ENCODE results near the gene KIRREL3. TPM values are rescaled to one million over a fixed set of nuclear protein-coding genes. Genes with fewer than 3 reads are reported as not detected.

The KIRREL3 gene
- total and polyA plus RNA-seq, 4 donors: 0.90 TPM; not detected in 3

GRCh38 chr11:126978165-126978564 is 22.4 kb downstream of the KIRREL3 start:
- Histone ChIP-seq H3K36me3 (ENCODE audit: control insufficient read depth in 1 of 2, insufficient read depth in 2 of 2, low read length in 1 of 2) (no peaks in the 10 kb centered on the region), H3K9me3 (ENCODE audit: control insufficient read depth, low read length) (no peaks in the 10 kb centered on the region), H3K27me3 (ENCODE audit: control insufficient read depth in 1 of 2, insufficient read depth in 2 of 2, low read length in 1 of 2) (peaks cover 0 to 2% of the 10 kb centered on the region in 2 donors), H3K4me1 (ENCODE audit: control insufficient read depth in 1 of 2, insufficient read depth in 2 of 2, low read length in 2 of 2) (no peaks in the 10 kb centered on the region), H3K27ac (ENCODE audit: low read depth in 1 of 2, low read length in 2 of 2) (no peak overlapping the region), H3K4me3 (ENCODE audit: low read length in 2 of 2) (no peak overlapping the region)
- DNase-seq (no peak), ATAC-seq (ENCODE audit: low FRiP score) (no peak)
- WGBS, 2 donors: 66 to 84% methylated on average over 3 of the region's 3 CpGs
- intact Hi-C loops (cut with DNase I): no loop called here

- ATAC-seq (ENCODE audit: low FRiP score): no peak
- WGBS, 2 donors: 50 to 55% methylated on average over 2 of the region's 2 CpGs
- H3K27ac ChIP-seq (ENCODE audit: low read depth in 1 of 2, low read length in 2 of 2): no peak overlapping the region
- H3K27me3 ChIP-seq (ENCODE audit: control insufficient read depth in 1 of 2, insufficient read depth in 2 of 2, low read length in 1 of 2): peaks cover 0 to 2% of the 10 kb centered on the region in 2 donors
- intact Hi-C loops (cut with DNase I): no loop called here
- H3K9me3 ChIP-seq (ENCODE audit: control insufficient read depth, low read length): peaks cover 4% of the 10 kb centered on the region
- no peak for DNase-seq
- H3K4me3 ChIP-seq (ENCODE audit: low read length in 2 of 2): no peak overlapping the region
- H3K4me1 ChIP-seq (ENCODE audit: control insufficient read depth in 1 of 2, insufficient read depth in 2 of 2, low read length in 2 of 2): no peaks in the 10 kb centered on the region
- H3K36me3 ChIP-seq (ENCODE audit: control insufficient read depth in 1 of 2, insufficient read depth in 2 of 2, low read length in 1 of 2): no peaks in the 10 kb centered on the region
These were observed 27.5 kb downstream of the KIRREL3 start for GRCh38 chr11:126973051-126973450.

- Histone ChIP-seq H3K9me3 (ENCODE audit: control insufficient read depth, low read length) (peaks cover 4% of the 10 kb centered on the region), H3K27me3 (ENCODE audit: control insufficient read depth in 1 of 2, insufficient read depth in 2 of 2, low read length in 1 of 2) (peaks cover 0 to 2% of the 10 kb centered on the region in 2 donors), H3K4me3 (ENCODE audit: low read length in 2 of 2) (no peak overlapping the region), H3K4me1 (ENCODE audit: control insufficient read depth in 1 of 2, insufficient read depth in 2 of 2, low read length in 2 of 2) (no peaks in the 10 kb centered on the region), H3K27ac (ENCODE audit: low read depth in 1 of 2, low read length in 2 of 2) (no peak overlapping the region), H3K36me3 (ENCODE audit: control insufficient read depth in 1 of 2, insufficient read depth in 2 of 2, low read length in 1 of 2) (no peaks in the 10 kb centered on the region)
- DNase-seq (no peak), ATAC-seq (ENCODE audit: low FRiP score) (no peak)
- WGBS, 2 donors: 59 to 63% methylated on average over 5 of the region's 5 CpGs
- intact Hi-C loops (cut with DNase I): no loop called here
These were observed 29.3 kb downstream of the KIRREL3 start for GRCh38 chr11:126971305-126971704.

GRCh38 chr11:126969865-126970479 is 30.6 kb downstream of the KIRREL3 start:
- Histone ChIP-seq H3K4me1 (ENCODE audit: control insufficient read depth in 1 of 2, insufficient read depth in 2 of 2, low read length in 2 of 2) (no peaks in the 10 kb centered on the region), H3K9me3 (ENCODE audit: control insufficient read depth, low read length) (peaks cover 4% of the 10 kb centered on the region), H3K27me3 (ENCODE audit: control insufficient read depth in 1 of 2, insufficient read depth in 2 of 2, low read length in 1 of 2) (no peaks in the 10 kb centered on the region), H3K27ac (ENCODE audit: low read depth in 1 of 2, low read length in 2 of 2) (no peak overlapping the region), H3K36me3 (ENCODE audit: control insufficient read depth in 1 of 2, insufficient read depth in 2 of 2, low read length in 1 of 2) (no peaks in the 10 kb centered on the region), H3K4me3 (ENCODE audit: low read length in 2 of 2) (no peak overlapping the region)
- DNase-seq (no peak), ATAC-seq (ENCODE audit: low FRiP score) (no peak)
- intact Hi-C loops (cut with DNase I): no loop called here
- 31 to 33% methylated on average over 6 of the region's 6 CpGs for WGBS, 2 donors

- no peaks in the 10 kb centered on the region for H3K27me3 ChIP-seq (ENCODE audit: control insufficient read depth in 1 of 2, insufficient read depth in 2 of 2, low read length in 1 of 2)
- H3K4me3 ChIP-seq (ENCODE audit: low read length in 2 of 2): no peak overlapping the region
- no peaks in the 10 kb centered on the region for H3K36me3 ChIP-seq (ENCODE audit: control insufficient read depth in 1 of 2, insufficient read depth in 2 of 2, low read length in 1 of 2)
These were observed 31.7 kb downstream of the KIRREL3 start for GRCh38 chr11:126968915-126969314.

GRCh38 chr11:126965331-126965730 is 35.2 kb downstream of the KIRREL3 start:
- Histone ChIP-seq H3K4me3 (ENCODE audit: low read length in 2 of 2) (no peak overlapping the region), H3K9me3 (ENCODE audit: control insufficient read depth, low read length) (no peaks in the 10 kb centered on the region), H3K36me3 (ENCODE audit: control insufficient read depth in 1 of 2, insufficient read depth in 2 of 2, low read length in 1 of 2) (no peaks in the 10 kb centered on the region), H3K27ac (ENCODE audit: low read depth in 1 of 2, low read length in 2 of 2) (no peak overlapping the region), H3K4me1 (ENCODE audit: control insufficient read depth in 1 of 2, insufficient read depth in 2 of 2, low read length in 2 of 2) (no peaks in the 10 kb centered on the region), H3K27me3 (ENCODE audit: control insufficient read depth in 1 of 2, insufficient read depth in 2 of 2, low read length in 1 of 2) (no peaks in the 10 kb centered on the region)
- DNase-seq (no peak), ATAC-seq (ENCODE audit: low FRiP score) (no peak)
- intact Hi-C loops (cut with DNase I): no loop called here
- 65 to 67% methylated on average over 6 of the region's 6 CpGs for WGBS, 2 donors

More at GRCh38 chr11:126968915-126969314, 31.7 kb downstream of the KIRREL3 start:
- WGBS, 2 donors: 18 to 28% methylated on average over 14 of the region's 14 CpGs
- ATAC-seq (ENCODE audit: low FRiP score) (no peak), DNase-seq (no peak)
- Histone ChIP-seq H3K9me3 (ENCODE audit: control insufficient read depth, low read length) (peaks cover 4% of the 10 kb centered on the region), H3K4me1 (ENCODE audit: control insufficient read depth in 1 of 2, insufficient read depth in 2 of 2, low read length in 2 of 2) (no peaks in the 10 kb centered on the region), H3K27ac (ENCODE audit: low read depth in 1 of 2, low read length in 2 of 2) (no peak overlapping the region)
- intact Hi-C loops (cut with DNase I): no loop called here

GRCh38 chr11:126963603-126964363 is 36.8 kb downstream of the KIRREL3 start:
- H3K9me3 ChIP-seq (ENCODE audit: control insufficient read depth, low read length): no peaks in the 10 kb centered on the region
- H3K4me3 ChIP-seq (ENCODE audit: low read length in 2 of 2): no peak overlapping the region
- intact Hi-C loops (cut with DNase I): loop anchor here in 1 of 2 donors (5.0 kb wide), 1 partner anchor 49 kb away; no protein-coding TSS in a partner anchor
- ATAC-seq (ENCODE audit: low FRiP score): no peak
- H3K27ac ChIP-seq (ENCODE audit: low read depth in 1 of 2, low read length in 2 of 2): no peak overlapping the region
- no peaks in the 10 kb centered on the region for H3K27me3 ChIP-seq (ENCODE audit: control insufficient read depth in 1 of 2, insufficient read depth in 2 of 2, low read length in 1 of 2)
- H3K4me1 ChIP-seq (ENCODE audit: control insufficient read depth in 1 of 2, insufficient read depth in 2 of 2, low read length in 2 of 2): no peaks in the 10 kb centered on the region
- no peak for DNase-seq
- WGBS, 2 donors: 47 to 59% methylated on average over 3 of the region's 3 CpGs
- H3K36me3 ChIP-seq (ENCODE audit: control insufficient read depth in 1 of 2, insufficient read depth in 2 of 2, low read length in 1 of 2): no peaks in the 10 kb centered on the region

GRCh38 chr11:126963115-126963514 is 37.5 kb downstream of the KIRREL3 start:
- no peaks in the 10 kb centered on the region for H3K4me1 ChIP-seq (ENCODE audit: control insufficient read depth in 1 of 2, insufficient read depth in 2 of 2, low read length in 2 of 2)
- 0 to 22% methylated on average over 1 of the region's 1 CpG for WGBS, 2 donors
- H3K27ac ChIP-seq (ENCODE audit: low read depth in 1 of 2, low read length in 2 of 2): no peak overlapping the region
- H3K4me3 ChIP-seq (ENCODE audit: low read length in 2 of 2): no peak overlapping the region
- no peaks in the 10 kb centered on the region for H3K9me3 ChIP-seq (ENCODE audit: control insufficient read depth, low read length)
- no peaks in the 10 kb centered on the region for H3K27me3 ChIP-seq (ENCODE audit: control insufficient read depth in 1 of 2, insufficient read depth in 2 of 2, low read length in 1 of 2)
- no peaks in the 10 kb centered on the region for H3K36me3 ChIP-seq (ENCODE audit: control insufficient read depth in 1 of 2, insufficient read depth in 2 of 2, low read length in 1 of 2)
- intact Hi-C loops (cut with DNase I): loop anchor here in 1 of 2 donors (5.0 kb wide), 1 partner anchor 49 kb away; no protein-coding TSS in a partner anchor
- no peak for ATAC-seq (ENCODE audit: low FRiP score)
- no peak for DNase-seq

GRCh38 chr11:126959700-126960099 is 40.9 kb downstream of the KIRREL3 start:
- H3K36me3 ChIP-seq (ENCODE audit: control insufficient read depth in 1 of 2, insufficient read depth in 2 of 2, low read length in 1 of 2): no peaks in the 10 kb centered on the region
- H3K4me3 ChIP-seq (ENCODE audit: low read length in 2 of 2): no peak overlapping the region
- H3K27ac ChIP-seq (ENCODE audit: low read depth in 1 of 2, low read length in 2 of 2): no peak overlapping the region
- intact Hi-C loops (cut with DNase I): loop anchor here in 1 of 2 donors (5.0 kb wide), 1 partner anchor 53 kb away; no protein-coding TSS in a partner anchor
- WGBS, 2 donors: 55 to 67% methylated on average over 4 of the region's 4 CpGs
- DNase-seq (no peak), ATAC-seq (ENCODE audit: low FRiP score) (no peak)
- H3K27me3 ChIP-seq (ENCODE audit: control insufficient read depth in 1 of 2, insufficient read depth in 2 of 2, low read length in 1 of 2): no peaks in the 10 kb centered on the region
- H3K4me1 ChIP-seq (ENCODE audit: control insufficient read depth in 1 of 2, insufficient read depth in 2 of 2, low read length in 2 of 2): no peaks in the 10 kb centered on the region
- no peaks in the 10 kb centered on the region for H3K9me3 ChIP-seq (ENCODE audit: control insufficient read depth, low read length)
